Kidney (tissue), 14 donors: ENCODE measurements around the gene ANO1. TPM values are rescaled to one million over a fixed set of nuclear protein-coding genes. Genes with fewer than 3 reads are reported as not detected.

ENCODE experiments used
- DNase-seq, 5 donors: peaks; one replicate each; pipeline ENCODE4 v3.0.0-alpha.2; 2013 to 2020
- FAIRE-seq: peaks from 2 replicates; lab custom pipeline; 2012; peaks lifted over from hg19 to GRCh38; lab: Jason Lieb, UNC
- H3K27ac ChIP-seq, 2 donors: one replicate each; pipeline ENCODE4 v1.7.0; 2013; ENCODE audit warnings: low read depth in 2 of 2, low read length in 2 of 2, inconsistent platforms in 1 of 2
- H3K27me3 ChIP-seq: one replicate; pipeline ENCODE4 v1.7.1; 2013; ENCODE audit warnings: low read length, inconsistent platforms; ENCODE audit not compliant: control insufficient read depth, insufficient read depth
- H3K36me3 ChIP-seq, 3 donors: one replicate each; pipeline versions ENCODE4 v1.7.0 to v1.7.1; 2013; ENCODE audit warnings: low read length in 3 of 3, control low read depth in 1 of 3, inconsistent platforms in 1 of 3; ENCODE audit not compliant: insufficient read depth in 3 of 3, control insufficient read depth in 2 of 3
- H3K4me1 ChIP-seq, 3 donors: one replicate each; pipeline versions ENCODE4 v1.7.0 to v1.7.1; 2013; ENCODE audit warnings: low read length in 3 of 3, inconsistent platforms in 1 of 3, low read depth in 1 of 3; ENCODE audit not compliant: control insufficient read depth in 2 of 3, insufficient read depth in 2 of 3
- H3K4me3 ChIP-seq, 3 donors: one replicate each; pipeline versions ENCODE4 v1.7.0 to v1.8.1; 2013; ENCODE audit warnings: low read length in 3 of 3, control low read depth in 1 of 3, inconsistent platforms in 1 of 3
- H3K9ac ChIP-seq, 3 donors: one replicate each; pipeline versions ENCODE4 v1.7.0 to v1.7.1; 2013; ENCODE audit warnings: low read length in 3 of 3, control low read depth in 1 of 3, inconsistent platforms in 1 of 3
- H3K9me3 ChIP-seq, 3 donors: one replicate each; pipeline versions ENCODE4 v1.7.0 to v1.7.1; 2013; ENCODE audit warnings: low read length in 3 of 3, control low read depth in 1 of 3, inconsistent platforms in 1 of 3; ENCODE audit not compliant: control insufficient read depth in 2 of 3, insufficient read depth in 1 of 3
- CTCF ChIP-seq: IDR thresholded peaks from 3 replicates; pipeline ENCODE4 v1.5.1; 2012; ENCODE audit warnings: mild to moderate bottlenecking, moderate library complexity, borderline replicate concordance; ENCODE audit not compliant: insufficient read depth; ENCODE audit errors: extremely low read depth
- intact Hi-C: fragments of 100-400 bp; cut with DNase I; formaldehyde crosslinking; loops from one replicate; pipeline ENCODE4 v1.11.1; 2022
- polyA plus RNA-seq: library from polyadenylated mRNA; stranded (reverse); fragments of 350-450 nt; fragmentation: Illumina TruSeq; extraction: RNeasy Lipid Tissue Mini Kit (QIAGEN cat#74804); gene quantifications from one replicate; pipeline ENCODE4 v1.2.3, GENCODE V29; 2014; ENCODE audit warnings: low read depth, low replicate concordance; ENCODE audit not compliant: insufficient read depth
- total RNA-seq: library from RNA; stranded (reverse); fragmentation: NEBNext Ultra II Directional; extraction: Animal tissue kit (Norgen Biotek cat#: 25700); gene quantifications from one replicate; pipeline ENCODE4 v1.2.1, GENCODE V29; 2021
- donor health status: control.
- donor health status: control.
- donor health status: control.
- donor health status: control.
- donor health status: control.
- donor health status: DM: yes; HTN: yes; CAD: no.
- donor health status: Normal renal cell carcinoma (clear cell type).

The ANO1 gene
- total and polyA plus RNA-seq, 2 donors from 2014 or later = 2.0 to 15.1 TPM

- DNase-seq (peak in 1 of 5 donors; percentile 25), FAIRE-seq (no peak)
- H3K4me1 ChIP-seq = no peaks in the 10 kb centered on the region
- no peak overlapping the region for H3K4me3 ChIP-seq
- no peak for TF ChIP-seq CTCF
- H3K27me3 ChIP-seq = no peaks in the 10 kb centered on the region
- intact Hi-C loops = no loop called here
- H3K27ac ChIP-seq = no peak overlapping the region
- no peaks in the 10 kb centered on the region for H3K36me3 ChIP-seq
- H3K9me3 ChIP-seq = no peaks in the 10 kb centered on the region
- no peak overlapping the region for H3K9ac ChIP-seq
These were observed 5.0 kb upstream of the ANO1 start for GRCh38 chr11:70072861-70073755.

GRCh38 chr11:70073871-70074371, 4.2 kb upstream of the ANO1 start:
- H3K4me3 ChIP-seq = no peak overlapping the region
- H3K9me3 ChIP-seq = no peaks in the 10 kb centered on the region
- TF ChIP-seq CTCF = no peak
- no peaks in the 10 kb centered on the region for H3K4me1 ChIP-seq
- H3K27me3 ChIP-seq = no peaks in the 10 kb centered on the region
- no peak overlapping the region for H3K27ac ChIP-seq
- DNase-seq (peak in 4 of 5 donors; percentile 57 to 73 (median 70)), FAIRE-seq (no peak)
- intact Hi-C loops = no loop called here
- no peaks in the 10 kb centered on the region for H3K36me3 ChIP-seq
- H3K9ac ChIP-seq = no peak overlapping the region

GRCh38 chr11:70074746-70075145, 3.4 kb upstream of the ANO1 start:
- intact Hi-C loops = no loop called here
- Histone ChIP-seq H3K36me3 (no peaks in the 10 kb centered on the region), H3K9me3 (no peaks in the 10 kb centered on the region), H3K27me3 (no peaks in the 10 kb centered on the region), H3K9ac (no peak overlapping the region), H3K4me3 (no peak overlapping the region), H3K27ac (no peak overlapping the region), H3K4me1 (no peaks in the 10 kb centered on the region)
- DNase-seq (peak in 2 of 5 donors; percentile 31 to 43), FAIRE-seq (no peak)
- no peak for TF ChIP-seq CTCF
